Liver (tissue), 3 donors: Measurements from ENCODE around the gene WWOX.

ENCODE experiments used
- RAD21 ChIP-seq, 2 donors: IDR thresholded peaks; 2 replicates each; pipeline ENCODE4 v1.6.1; 2016; ENCODE audit warnings: antibody characterized with exemption in 2 of 2, mild to moderate bottlenecking in 2 of 2
- RXRA ChIP-seq, 2 donors: IDR thresholded peaks; 2 replicates each; pipeline ENCODE4 v1.6.1; 2017 to 2018; ENCODE audit warnings: antibody characterized with exemption in 2 of 2, mild to moderate bottlenecking in 1 of 2
- SP1 ChIP-seq: IDR thresholded peaks from 2 replicates; pipeline ENCODE4 v1.6.1; 2018; ENCODE audit warnings: antibody characterized with exemption, mild to moderate bottlenecking
- YY1 ChIP-seq: IDR thresholded peaks from 2 replicates; pipeline ENCODE4 v1.6.1; 2016; ENCODE audit warnings: antibody characterized with exemption, mild to moderate bottlenecking
- TF ChIP-seq, protein P1 (sequence below): IDR thresholded peaks from 2 replicates; pipeline ENCODE4 v1.6.1; 2016; ENCODE audit warnings: antibody characterized with exemption
- TF ChIP-seq, protein P2 (sequence below): IDR thresholded peaks from 2 replicates; pipeline ENCODE4 v1.6.1; 2016; ENCODE audit warnings: antibody characterized with exemption
- TF ChIP-seq, protein P3 (sequence below): fragments of 150-350 bp; IDR thresholded peaks from 2 replicates; pipeline ENCODE4 v1.5.1; 2017; ENCODE audit warnings: improper control_type of control experiment, low read depth, low read length; ENCODE audit not compliant: missing input control
- donor health status: healthy.
- donor health status: healthy.

DNA sequence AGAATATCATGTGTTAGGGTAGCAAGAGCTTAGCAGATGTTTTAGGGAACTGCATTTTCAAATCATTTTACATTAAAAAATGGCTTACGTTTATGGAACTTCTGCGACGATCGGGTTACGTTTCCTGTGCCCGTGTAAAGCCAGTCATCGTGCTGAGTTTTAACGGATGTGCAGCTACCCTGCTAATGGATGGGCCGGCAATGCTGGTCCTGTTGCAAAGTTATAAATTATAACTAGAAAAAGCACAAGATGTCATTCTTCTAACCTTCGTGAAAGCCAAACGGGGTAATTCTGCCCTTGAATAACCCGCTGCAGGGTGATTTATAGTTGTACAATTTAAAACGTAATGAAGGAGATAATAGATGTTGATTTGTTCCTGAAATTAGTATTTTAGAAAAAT is 339.2 kb downstream of the WWOX start:
- TF ChIP-seq, protein P1, sequence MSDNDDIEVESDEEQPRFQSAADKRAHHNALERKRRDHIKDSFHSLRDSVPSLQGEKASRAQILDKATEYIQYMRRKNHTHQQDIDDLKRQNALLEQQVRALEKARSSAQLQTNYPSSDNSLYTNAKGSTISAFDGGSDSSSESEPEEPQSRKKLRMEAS, result no peak
- TF ChIP-seq RXRA (IDR thresholded peaks at IDR 0.05), result no peak
- TF ChIP-seq, protein P2, sequence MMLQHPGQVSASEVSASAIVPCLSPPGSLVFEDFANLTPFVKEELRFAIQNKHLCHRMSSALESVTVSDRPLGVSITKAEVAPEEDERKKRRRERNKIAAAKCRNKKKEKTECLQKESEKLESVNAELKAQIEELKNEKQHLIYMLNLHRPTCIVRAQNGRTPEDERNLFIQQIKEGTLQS, result no peak
- TF ChIP-seq, protein P3, sequence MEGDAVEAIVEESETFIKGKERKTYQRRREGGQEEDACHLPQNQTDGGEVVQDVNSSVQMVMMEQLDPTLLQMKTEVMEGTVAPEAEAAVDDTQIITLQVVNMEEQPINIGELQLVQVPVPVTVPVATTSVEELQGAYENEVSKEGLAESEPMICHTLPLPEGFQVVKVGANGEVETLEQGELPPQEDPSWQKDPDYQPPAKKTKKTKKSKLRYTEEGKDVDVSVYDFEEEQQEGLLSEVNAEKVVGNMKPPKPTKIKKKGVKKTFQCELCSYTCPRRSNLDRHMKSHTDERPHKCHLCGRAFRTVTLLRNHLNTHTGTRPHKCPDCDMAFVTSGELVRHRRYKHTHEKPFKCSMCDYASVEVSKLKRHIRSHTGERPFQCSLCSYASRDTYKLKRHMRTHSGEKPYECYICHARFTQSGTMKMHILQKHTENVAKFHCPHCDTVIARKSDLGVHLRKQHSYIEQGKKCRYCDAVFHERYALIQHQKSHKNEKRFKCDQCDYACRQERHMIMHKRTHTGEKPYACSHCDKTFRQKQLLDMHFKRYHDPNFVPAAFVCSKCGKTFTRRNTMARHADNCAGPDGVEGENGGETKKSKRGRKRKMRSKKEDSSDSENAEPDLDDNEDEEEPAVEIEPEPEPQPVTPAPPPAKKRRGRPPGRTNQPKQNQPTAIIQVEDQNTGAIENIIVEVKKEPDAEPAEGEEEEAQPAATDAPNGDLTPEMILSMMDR, result no peak
- no peak for TF ChIP-seq SP1
- TF ChIP-seq RAD21 (IDR thresholded peaks at IDR 0.05), result no peak
- TF ChIP-seq YY1, result no peak
